ENCODE data around the gene GJC2. TPM values are rescaled to one million over a fixed set of nuclear protein-coding genes. Genes with fewer than 3 reads are reported as not detected.

The GJC2 gene
- total RNA-seq, result 0.90 and 1.2 TPM in 2 replicates
- 0.58 and 0.75 TPM in 2 replicates for polyA plus RNA-seq
- polyA plus RNA-seq (2011; cell fraction: cytosol; rRNA removed), result 0.30 and 0.47 TPM in 2 replicates
- 0.66 and 0.72 TPM in 2 replicates for polyA plus RNA-seq (2011; cell fraction: nucleus; rRNA removed)
- polyA plus RNA-seq (2012), result 0.57 and 0.59 TPM in 2 replicates
- 0.56 and 1.00 TPM in 2 replicates for polyA minus RNA-seq
- polyA minus RNA-seq (2011; cell fraction: cytosol; rRNA and poly(A)+ RNA removed), result 0.41 TPM
- 0.34 and 0.53 TPM in 2 replicates for polyA minus RNA-seq (2011; cell fraction: nucleus; rRNA and poly(A)+ RNA removed)
- Bru-seq, nascent RNA, result percentile 25 among the genes with signal in this experiment
- percentile 47 among the genes with signal in this experiment for BruChase-seq, experiment 1, labeled RNA remaining after a 6-hour chase
- percentile 46 among the genes with signal in this experiment for BruChase-seq, experiment 2, labeled RNA remaining after a 2-hour chase
- long read RNA-seq, result 0 reads

DNA sequence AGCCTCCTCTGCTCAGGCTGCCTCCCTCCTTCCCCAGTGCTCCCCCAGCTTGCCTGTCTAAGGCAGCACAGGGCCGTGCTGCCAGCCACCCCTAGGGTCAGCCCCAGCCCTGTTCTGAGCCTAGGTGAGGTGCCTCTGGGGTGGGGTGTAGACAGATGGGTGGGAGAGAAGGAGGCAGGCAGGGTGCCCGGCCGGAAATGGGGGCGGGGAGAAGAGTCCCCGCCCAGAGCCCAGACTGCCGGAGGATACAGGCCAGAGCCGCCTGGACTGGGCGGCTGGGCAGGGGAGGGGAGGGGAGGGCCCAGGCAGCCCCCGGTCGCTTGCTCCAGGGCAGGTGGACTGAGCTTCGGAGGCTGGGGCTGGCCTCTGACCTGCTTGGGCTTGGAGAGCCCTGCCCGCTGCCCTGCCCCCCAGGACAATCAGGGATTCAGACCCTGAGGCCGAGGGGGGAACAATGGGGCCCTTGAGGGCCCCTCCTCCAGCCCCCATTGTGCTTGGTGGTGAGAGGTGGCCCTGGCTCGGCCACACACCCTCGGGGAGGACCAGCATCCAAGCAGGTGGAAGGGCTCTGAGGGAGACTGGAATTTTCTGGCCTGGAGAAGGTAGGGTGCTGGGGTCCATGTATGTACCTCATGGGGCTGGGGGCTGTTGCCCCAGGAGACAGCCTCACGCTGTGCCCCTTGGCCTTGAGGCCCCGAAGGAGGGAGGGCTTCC, at the start of gene GJC2:
TSS of gene GJC2 (plus strand) at position 525 of the 714 bp plus-strand sequence. CDS start 7,829 bp downstream, outside the sequence.
- H3K27ac ChIP-seq (ENCODE audit: insufficient read depth, low read depth, low read length), result peak within 1 kb of the TSS; percentile 38

DNA sequence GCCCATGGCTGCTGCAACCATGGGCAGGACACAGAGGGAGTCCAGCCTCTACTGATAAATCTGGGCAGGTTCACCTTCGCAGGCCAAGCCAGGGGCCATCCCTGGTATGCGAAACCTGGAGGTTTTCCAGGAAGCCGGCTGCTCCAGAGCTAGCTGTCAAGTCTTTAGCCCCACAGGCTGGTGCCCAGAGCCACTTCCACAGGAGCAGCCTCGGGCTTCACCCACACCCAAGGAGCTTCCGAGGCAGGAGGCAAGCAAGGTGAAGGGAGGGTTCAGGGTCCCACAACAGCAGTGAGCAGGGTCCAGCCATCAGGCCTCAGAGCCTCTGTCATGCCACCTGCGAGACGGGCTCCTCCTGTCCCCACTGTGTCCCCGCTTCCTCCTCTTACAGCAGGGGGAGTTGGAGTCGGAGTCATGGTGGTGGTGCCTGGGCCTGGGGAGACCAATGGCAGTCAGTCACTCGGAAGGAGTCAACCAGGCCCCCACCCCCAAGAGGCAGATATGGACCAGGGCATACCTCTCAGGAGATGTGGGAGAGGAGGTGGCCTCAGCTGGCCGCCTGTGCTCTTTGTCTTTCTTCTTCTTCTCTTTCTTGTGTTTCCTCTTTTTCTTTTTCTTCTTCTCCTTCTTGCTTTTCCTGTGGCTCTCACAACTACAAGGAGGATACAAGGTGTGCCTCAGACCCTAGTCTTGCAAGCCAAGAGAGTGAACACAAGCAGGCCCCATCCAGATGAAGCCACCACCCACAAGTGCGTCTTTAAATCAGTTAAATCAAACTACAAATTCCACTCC, 48.7 kb upstream of the GJC2 start:
- intact Hi-C loops (cut with micrococcal nuclease) (no loop called here), dilution Hi-C loops (cut with MboI; ENCODE audit: extremely low pct_ligation_motif_present, low sequenced_read_pairs) (no loop called here)
- no peak overlapping the region for H2AFZ ChIP-seq (ENCODE audit: low read depth, low read length)
- H3K4me1 ChIP-seq (ENCODE audit: control insufficient read depth, extremely low read depth, insufficient read depth, low read length), result peaks cover 10% of the 10 kb centered on the region
- no peaks in the 10 kb centered on the region for H3K9me1 ChIP-seq (replicated peaks; ENCODE audit: control insufficient read depth, extremely low read depth, insufficient read depth, low read length)
- H3K27me3 ChIP-seq (ENCODE audit: control insufficient read depth in 2 of 2, insufficient read depth in 2 of 2, low read length in 2 of 2), result no peaks in the 10 kb centered on the region
- no peak overlapping the region for H3K4me3 ChIP-seq (replicated peaks in 1 of 3; ENCODE audit: insufficient read depth in 1 of 3, low read depth in 1 of 3, low read length in 3 of 3)
- H3K9ac ChIP-seq (replicated peaks; ENCODE audit: extremely low read depth, insufficient read depth, low read length), result no peak overlapping the region
- no peak overlapping the region for H3K27ac ChIP-seq (ENCODE audit: insufficient read depth, low read depth, low read length)
- no peak for FAIRE-seq
- H4K20me1 ChIP-seq (replicated peaks; ENCODE audit: control insufficient read depth, extremely low read depth, insufficient read depth, low read length), result no peaks in the 10 kb centered on the region
- no peaks in the 10 kb centered on the region for H3K9me3 ChIP-seq (replicated peaks; ENCODE audit: control insufficient read depth, insufficient read depth, low read length)
- TF ChIP-seq FOS (IDR thresholded peaks at IDR 0.05; ENCODE audit: borderline replicate concordance, insufficient read depth, low read length) (no peak), POLR2AphosphoS5 (IDR thresholded peaks at IDR 0.05; ENCODE audit: insufficient read depth, low read depth, low read length) (peak; percentile 35)
- DNase-seq (ENCODE audit: low read depth, low spot score), result no peak
- peaks cover 44% of the 10 kb centered on the region for H3K79me2 ChIP-seq (ENCODE audit: control insufficient read depth, insufficient read depth, low read length)
- TSS peak; percentile 68 for BruUV-seq (replicated peaks)
- H3K4me2 ChIP-seq (ENCODE audit: insufficient read depth, low read length), result no peak overlapping the region
- ChIA-PET POLR2A (no interaction called here), CTCF (interaction anchor here (1.0 to 1.1 kb wide), 2 partner anchors 11 to 102 kb away, joined by 3 to 8 read pairs; no protein-coding TSS in a partner anchor)
- H3K36me3 ChIP-seq (ENCODE audit: control insufficient read depth in 2 of 2, extremely low read depth in 1 of 2, insufficient read depth in 2 of 2, low read length in 2 of 2), result peaks cover 10 to 34% of the 10 kb centered on the region in 2 experiments

More for the DNA sequence above, at the start of gene GJC2:
- intact Hi-C loops (cut with micrococcal nuclease) (no loop called here), dilution Hi-C loops (cut with MboI; ENCODE audit: extremely low pct_ligation_motif_present, low sequenced_read_pairs) (no loop called here)
- CTCF ChIA-PET, result interaction anchor here (1.6 kb wide), 3 partner anchors 19 to 150 kb away, joined by 4 to 6 read pairs (median 5); no protein-coding TSS in a partner anchor
- H3K36me3 ChIP-seq (ENCODE audit: control insufficient read depth in 2 of 2, extremely low read depth in 1 of 2, insufficient read depth in 2 of 2, low read length in 2 of 2), result peaks cover 0 to 16% of the 10 kb centered on the region in 2 experiments
- H3K4me3 ChIP-seq (replicated peaks in 1 of 3; ENCODE audit: insufficient read depth in 1 of 3, low read depth in 1 of 3, low read length in 3 of 3), result no peak within 1 kb of the TSS
- H3K9ac ChIP-seq (replicated peaks; ENCODE audit: extremely low read depth, insufficient read depth, low read length), result no peak within 1 kb of the TSS
- peak within 1 kb of the TSS; percentile 14 for H3K4me2 ChIP-seq (ENCODE audit: insufficient read depth, low read length)
- no peak within 1 kb of the TSS for H2AFZ ChIP-seq (ENCODE audit: low read depth, low read length)
- H4K20me1 ChIP-seq (replicated peaks; ENCODE audit: control insufficient read depth, extremely low read depth, insufficient read depth, low read length), result no peaks in the 10 kb centered on the region
- no peaks in the 10 kb centered on the region for H3K9me3 ChIP-seq (replicated peaks; ENCODE audit: control insufficient read depth, insufficient read depth, low read length)
- no peaks in the 10 kb centered on the region for H3K27me3 ChIP-seq (ENCODE audit: control insufficient read depth in 2 of 2, insufficient read depth in 2 of 2, low read length in 2 of 2)
- H3K9me1 ChIP-seq (replicated peaks; ENCODE audit: control insufficient read depth, extremely low read depth, insufficient read depth, low read length), result no peaks in the 10 kb centered on the region
- POLR2A ChIA-PET, result interaction anchor here (0.6 to 1.3 kb wide), 2 partner anchors 9 to 470 kb away, joined by 3 to 4 read pairs; no protein-coding TSS in a partner anchor
- TF ChIP-seq POLR2A (IDR thresholded peaks at IDR 0.05; ENCODE audit: low read depth, low read length), result no peak
- TF ChIP-seq POLR2AphosphoS5 (IDR thresholded peaks at IDR 0.05; ENCODE audit: insufficient read depth, low read depth, low read length), result no peak
- TF ChIP-seq MYC (IDR thresholded peaks at IDR 0.05; ENCODE audit: low read depth, low read length), result no peak
- TF ChIP-seq FOS (IDR thresholded peaks at IDR 0.05; ENCODE audit: borderline replicate concordance, insufficient read depth, low read length), result no peak
- DNase-seq (ENCODE audit: low read depth, low spot score), result no peak
- H3K4me1 ChIP-seq (ENCODE audit: control insufficient read depth, extremely low read depth, insufficient read depth, low read length), result peaks cover 16% of the 10 kb centered on the region
- peak; percentile 37 for FAIRE-seq
- no TSS peak for BruUV-seq (replicated peaks)
- peaks cover 26% of the 10 kb centered on the region for H3K79me2 ChIP-seq (ENCODE audit: control insufficient read depth, insufficient read depth, low read length)

All from endothelial cell of umbilical vein (primary cell).